ENCODE results near the gene MISP3.

The MISP3 gene

GRCh38 chr19:14101003-14101545, 28.5 kb downstream of the MISP3 start:
- no peaks in the 10 kb centered on the region for H3K27me3 ChIP-seq
- peaks cover 74% of the 10 kb centered on the region for H3K36me3 ChIP-seq
- no peak overlapping the region for H3K4me3 ChIP-seq
- H3K27ac ChIP-seq = no peak overlapping the region
- H4K20me1 ChIP-seq = no peaks in the 10 kb centered on the region
- no peaks in the 10 kb centered on the region for H3K9me3 ChIP-seq
- H3K4me1 ChIP-seq = no peaks in the 10 kb centered on the region
- no peak overlapping the region for H3K4me2 ChIP-seq
- H3K9ac ChIP-seq = no peak overlapping the region
- no peak for TF ChIP-seq Cebpa-rat (IDR thresholded peaks at IDR 0.05)

- no peak for TF ChIP-seq Cebpa-rat (IDR thresholded peaks at IDR 0.05)
- H3K36me3 ChIP-seq = peaks cover 71% of the 10 kb centered on the region
- H3K27ac ChIP-seq = no peak overlapping the region
- H3K9ac ChIP-seq = no peak overlapping the region
- H3K4me3 ChIP-seq = no peak overlapping the region
- H3K4me1 ChIP-seq = no peaks in the 10 kb centered on the region
- H4K20me1 ChIP-seq = no peaks in the 10 kb centered on the region
- H3K4me2 ChIP-seq = no peak overlapping the region
- H3K9me3 ChIP-seq = no peaks in the 10 kb centered on the region
- H3K27me3 ChIP-seq = no peaks in the 10 kb centered on the region
Observed at GRCh38 chr19:14102102-14102696, 29.6 kb downstream of the MISP3 start.

- no peak overlapping the region for H3K4me2 ChIP-seq
- peaks cover 70% of the 10 kb centered on the region for H3K36me3 ChIP-seq
- no peaks in the 10 kb centered on the region for H3K4me1 ChIP-seq
- no peak overlapping the region for H3K27ac ChIP-seq
- no peak overlapping the region for H3K9ac ChIP-seq
- no peak for TF ChIP-seq Cebpa-rat (IDR thresholded peaks at IDR 0.05)
- H3K4me3 ChIP-seq = no peak overlapping the region
- no peaks in the 10 kb centered on the region for H3K27me3 ChIP-seq
- peaks cover 4% of the 10 kb centered on the region; the same call in 1 of the 2 replicates for H4K20me1 ChIP-seq
- no peaks in the 10 kb centered on the region for H3K9me3 ChIP-seq
Observed at GRCh38 chr19:14102756-14103155, 30.2 kb downstream of the MISP3 start.

GRCh38 chr19:14103310-14103709, 30.7 kb downstream of the MISP3 start:
- peaks cover 8% of the 10 kb centered on the region; the same call in 1 of the 2 replicates for H4K20me1 ChIP-seq
- H3K27ac ChIP-seq = no peak overlapping the region
- H3K9ac ChIP-seq = no peak overlapping the region
- H3K4me2 ChIP-seq = no peak overlapping the region
- H3K4me1 ChIP-seq = no peaks in the 10 kb centered on the region
- H3K9me3 ChIP-seq = no peaks in the 10 kb centered on the region
- no peak overlapping the region for H3K4me3 ChIP-seq
- no peaks in the 10 kb centered on the region for H3K27me3 ChIP-seq
- no peak for TF ChIP-seq Cebpa-rat (IDR thresholded peaks at IDR 0.05)
- H3K36me3 ChIP-seq = peaks cover 69% of the 10 kb centered on the region

GRCh38 chr19:14105680-14106079, 33.1 kb downstream of the MISP3 start:
- Histone ChIP-seq H3K9ac (no peak overlapping the region), H3K4me3 (no peak overlapping the region), H3K36me3 (peaks cover 61% of the 10 kb centered on the region), H3K4me1 (no peaks in the 10 kb centered on the region; the same call in 1 of the 2 replicates), H4K20me1 (peaks cover 8% of the 10 kb centered on the region; the same call in 1 of the 2 replicates), H3K9me3 (no peaks in the 10 kb centered on the region), H3K27me3 (no peaks in the 10 kb centered on the region), H3K27ac (no peak overlapping the region), H3K4me2 (no peak overlapping the region)
- no peak for TF ChIP-seq Cebpa-rat (IDR thresholded peaks at IDR 0.05)

- Histone ChIP-seq H3K36me3 (peaks cover 50% of the 10 kb centered on the region), H3K27ac (no peak overlapping the region), H3K9me3 (no peaks in the 10 kb centered on the region), H3K27me3 (no peaks in the 10 kb centered on the region), H3K4me2 (no peak overlapping the region), H3K4me3 (no peak overlapping the region), H3K9ac (no peak overlapping the region), H3K4me1 (no peaks in the 10 kb centered on the region; the same call in 1 of the 2 replicates), H4K20me1 (peaks cover 14% of the 10 kb centered on the region; the same call in 1 of the 2 replicates)
- no peak for TF ChIP-seq Cebpa-rat (IDR thresholded peaks at IDR 0.05)
Observed at GRCh38 chr19:14106840-14107239, 34.3 kb downstream of the MISP3 start.

GRCh38 chr19:14107581-14108461, 35.2 kb downstream of the MISP3 start:
- no peak overlapping the region for H3K4me3 ChIP-seq
- H3K27ac ChIP-seq = no peak overlapping the region
- no peak for TF ChIP-seq Cebpa-rat (IDR thresholded peaks at IDR 0.05)
- no peak overlapping the region for H3K4me2 ChIP-seq
- H3K9ac ChIP-seq = no peak overlapping the region
- H3K4me1 ChIP-seq = peaks cover 7% of the 10 kb centered on the region
- no peaks in the 10 kb centered on the region for H3K27me3 ChIP-seq
- H3K9me3 ChIP-seq = no peaks in the 10 kb centered on the region
- H3K36me3 ChIP-seq = peaks cover 40% of the 10 kb centered on the region
- H4K20me1 ChIP-seq = peaks cover 21% of the 10 kb centered on the region

GRCh38 chr19:14110650-14111049, 38.1 kb downstream of the MISP3 start:
- no peak overlapping the region for H3K27ac ChIP-seq
- no peak overlapping the region for H3K4me3 ChIP-seq
- no peak for TF ChIP-seq Cebpa-rat (IDR thresholded peaks at IDR 0.05)
- no peak overlapping the region for H3K4me2 ChIP-seq
- H3K9me3 ChIP-seq = no peaks in the 10 kb centered on the region
- H3K4me1 ChIP-seq = peaks cover 34% of the 10 kb centered on the region
- H3K9ac ChIP-seq = no peak overlapping the region
- H3K36me3 ChIP-seq = peaks cover 19% of the 10 kb centered on the region
- no peaks in the 10 kb centered on the region for H3K27me3 ChIP-seq
- H4K20me1 ChIP-seq = peaks cover 45% of the 10 kb centered on the region

- Histone ChIP-seq H3K9me3 (no peaks in the 10 kb centered on the region), H4K20me1 (peaks cover 54% of the 10 kb centered on the region), H3K4me2 (no peak overlapping the region), H3K27ac (no peak overlapping the region), H3K4me3 (no peak overlapping the region), H3K36me3 (peaks cover 11% of the 10 kb centered on the region; the same call in 1 of the 2 replicates), H3K4me1 (peaks cover 42% of the 10 kb centered on the region), H3K9ac (no peak overlapping the region), H3K27me3 (no peaks in the 10 kb centered on the region)
- no peak for TF ChIP-seq Cebpa-rat (IDR thresholded peaks at IDR 0.05)
Observed at GRCh38 chr19:14111486-14111885, 38.9 kb downstream of the MISP3 start.

Measured in BLaER1 (cell line).